T-helper 1 cell treated with Interleukin-12 subunit alpha and Interleukin-12 subunit beta and Interleukin-4 antibody, amounts not matched to agents 30 μg/mL and 1 μg/mL, for 36 hours (primary cell): Measurements from ENCODE around the gene CRELD2.
A peak's percentile ranks its signal among the peaks of the same experiment; 100 is the strongest.

Experiments
- H3K27ac Mint-ChIP-seq: one replicate; pipeline ENCODE4 v1.8.0; 2021; ENCODE audit warnings: mild to moderate bottlenecking, mixed read lengths
- H3K27me3 Mint-ChIP-seq: one replicate; pipeline ENCODE4 v1.8.0; 2021; ENCODE audit warnings: low read depth, mixed read lengths
- H3K36me3 Mint-ChIP-seq: one replicate; pipeline ENCODE4 v1.8.0; 2021; ENCODE audit warnings: low read depth, mixed read lengths
- H3K4me1 Mint-ChIP-seq: one replicate; pipeline ENCODE4 v1.8.0; 2021; ENCODE audit warnings: low read depth, mixed read lengths
- H3K4me3 Mint-ChIP-seq: one replicate; pipeline ENCODE4 v1.8.0; 2021; ENCODE audit warnings: mild to moderate bottlenecking, moderate library complexity, mixed read lengths
- H3K9me3 Mint-ChIP-seq: one replicate; pipeline ENCODE4 v1.8.0; 2021; ENCODE audit warnings: mixed read lengths

The CRELD2 gene

GRCh38 chr22:49950396-49950994 lies 32.1 kb downstream of the CRELD2 start:
- no peak overlapping the region for H3K27ac Mint-ChIP-seq
- no peaks in the 10 kb centered on the region for H3K27me3 Mint-ChIP-seq
- H3K4me3 Mint-ChIP-seq, result no peak overlapping the region
- H3K4me1 Mint-ChIP-seq, result peaks cover 4% of the 10 kb centered on the region
- no peaks in the 10 kb centered on the region for H3K9me3 Mint-ChIP-seq
- H3K36me3 Mint-ChIP-seq, result no peaks in the 10 kb centered on the region

- no peaks in the 10 kb centered on the region for H3K36me3 Mint-ChIP-seq
- no peak overlapping the region for H3K27ac Mint-ChIP-seq
- H3K27me3 Mint-ChIP-seq, result no peaks in the 10 kb centered on the region
- H3K4me1 Mint-ChIP-seq, result no peaks in the 10 kb centered on the region
- H3K4me3 Mint-ChIP-seq, result no peak overlapping the region
- no peaks in the 10 kb centered on the region for H3K9me3 Mint-ChIP-seq
Observed at GRCh38 chr22:49951000-49951677, 32.7 kb downstream of the CRELD2 start.

- H3K4me3 Mint-ChIP-seq, result no peak overlapping the region
- H3K9me3 Mint-ChIP-seq, result no peaks in the 10 kb centered on the region
- H3K36me3 Mint-ChIP-seq, result no peaks in the 10 kb centered on the region
- H3K27ac Mint-ChIP-seq, result no peak overlapping the region
- no peaks in the 10 kb centered on the region for H3K27me3 Mint-ChIP-seq
- H3K4me1 Mint-ChIP-seq, result no peaks in the 10 kb centered on the region
Observed at GRCh38 chr22:49951678-49951985, 33.2 kb downstream of the CRELD2 start.

GRCh38 chr22:49951986-49952896 lies 33.8 kb downstream of the CRELD2 start:
- H3K9me3 Mint-ChIP-seq, result no peaks in the 10 kb centered on the region
- H3K27me3 Mint-ChIP-seq, result no peaks in the 10 kb centered on the region
- H3K4me1 Mint-ChIP-seq, result peaks cover 2% of the 10 kb centered on the region
- H3K4me3 Mint-ChIP-seq, result no peak overlapping the region
- H3K36me3 Mint-ChIP-seq, result no peaks in the 10 kb centered on the region
- no peak overlapping the region for H3K27ac Mint-ChIP-seq

- H3K27me3 Mint-ChIP-seq, result no peaks in the 10 kb centered on the region
- H3K36me3 Mint-ChIP-seq, result no peaks in the 10 kb centered on the region
- no peak overlapping the region for H3K4me3 Mint-ChIP-seq
- peaks cover 2% of the 10 kb centered on the region for H3K4me1 Mint-ChIP-seq
- no peak overlapping the region for H3K27ac Mint-ChIP-seq
- no peaks in the 10 kb centered on the region for H3K9me3 Mint-ChIP-seq
Observed at GRCh38 chr22:49953027-49953679, 34.7 kb downstream of the CRELD2 start.

- H3K4me3 Mint-ChIP-seq, result no peak overlapping the region
- no peak overlapping the region for H3K27ac Mint-ChIP-seq
- no peaks in the 10 kb centered on the region for H3K27me3 Mint-ChIP-seq
- no peaks in the 10 kb centered on the region for H3K36me3 Mint-ChIP-seq
- no peaks in the 10 kb centered on the region for H3K9me3 Mint-ChIP-seq
- peaks cover 2% of the 10 kb centered on the region for H3K4me1 Mint-ChIP-seq
Observed at GRCh38 chr22:49953680-49954344, 35.4 kb downstream of the CRELD2 start.

GRCh38 chr22:49954354-49954753 lies 35.9 kb downstream of the CRELD2 start:
- H3K9me3 Mint-ChIP-seq, result no peaks in the 10 kb centered on the region
- no peak overlapping the region for H3K27ac Mint-ChIP-seq
- peaks cover 6% of the 10 kb centered on the region for H3K4me1 Mint-ChIP-seq
- no peaks in the 10 kb centered on the region for H3K27me3 Mint-ChIP-seq
- H3K36me3 Mint-ChIP-seq, result no peaks in the 10 kb centered on the region
- H3K4me3 Mint-ChIP-seq, result no peak overlapping the region

- Mint-ChIP-seq H3K4me1 (peaks cover 10% of the 10 kb centered on the region), H3K27ac (no peak overlapping the region), H3K9me3 (no peaks in the 10 kb centered on the region), H3K36me3 (no peaks in the 10 kb centered on the region), H3K27me3 (no peaks in the 10 kb centered on the region), H3K4me3 (no peak overlapping the region)
Observed at GRCh38 chr22:49954991-49955580, 36.7 kb downstream of the CRELD2 start.

GRCh38 chr22:49955581-49956417 lies 37.4 kb downstream of the CRELD2 start:
- Mint-ChIP-seq H3K4me1 (peaks cover 10% of the 10 kb centered on the region), H3K4me3 (no peak overlapping the region), H3K27ac (no peak overlapping the region), H3K27me3 (no peaks in the 10 kb centered on the region), H3K36me3 (no peaks in the 10 kb centered on the region), H3K9me3 (no peaks in the 10 kb centered on the region)

GRCh38 chr22:49956418-49956770 lies 38.0 kb downstream of the CRELD2 start:
- no peaks in the 10 kb centered on the region for H3K27me3 Mint-ChIP-seq
- peaks cover under 1% of the 10 kb centered on the region for H3K36me3 Mint-ChIP-seq
- peaks cover 10% of the 10 kb centered on the region for H3K4me1 Mint-ChIP-seq
- H3K27ac Mint-ChIP-seq, result no peak overlapping the region
- no peak overlapping the region for H3K4me3 Mint-ChIP-seq
- H3K9me3 Mint-ChIP-seq, result no peaks in the 10 kb centered on the region

GRCh38 chr22:49956914-49957825 lies 38.7 kb downstream of the CRELD2 start:
- Mint-ChIP-seq H3K4me3 (no peak overlapping the region), H3K27ac (no peak overlapping the region), H3K27me3 (no peaks in the 10 kb centered on the region), H3K36me3 (peaks cover 6% of the 10 kb centered on the region), H3K9me3 (no peaks in the 10 kb centered on the region), H3K4me1 (peaks cover 10% of the 10 kb centered on the region)

- no peaks in the 10 kb centered on the region for H3K9me3 Mint-ChIP-seq
- H3K36me3 Mint-ChIP-seq, result peaks cover 8% of the 10 kb centered on the region
- peak overlapping the region; percentile 51 for H3K4me3 Mint-ChIP-seq
- H3K27ac Mint-ChIP-seq, result no peak overlapping the region
- H3K4me1 Mint-ChIP-seq, result peaks cover 10% of the 10 kb centered on the region
- no peaks in the 10 kb centered on the region for H3K27me3 Mint-ChIP-seq
Observed at GRCh38 chr22:49957826-49958365, 39.5 kb downstream of the CRELD2 start.
